Mucosa of rectum (tissue), 2 donors: ENCODE data around the gene XIST.
"Not testable (repeated sequence)": the region's sequence is repeated elsewhere in the genome, so short reads cannot be mapped to it uniquely, and the experiment has no call there.

Experiments used
- H3K27ac ChIP-seq, 2 donors: one replicate each; pipeline ENCODE4 v1.7.0; 2013; ENCODE audit warnings: inconsistent platforms in 2 of 2, low read depth in 2 of 2, low read length in 2 of 2
- H3K27me3 ChIP-seq, 2 donors: one replicate each; pipeline ENCODE4 v1.7.0; 2013; ENCODE audit warnings: low read length in 2 of 2; ENCODE audit not compliant: control insufficient read depth in 2 of 2, insufficient read depth in 2 of 2
- H3K36me3 ChIP-seq, 2 donors: one replicate each; pipeline ENCODE4 v1.7.0; 2013; ENCODE audit warnings: low read length in 2 of 2; ENCODE audit not compliant: control insufficient read depth in 2 of 2, insufficient read depth in 2 of 2
- H3K4me1 ChIP-seq, 2 donors: one replicate each; pipeline ENCODE4 v1.7.0; 2013; ENCODE audit warnings: low read length in 2 of 2, mild to moderate bottlenecking in 1 of 2; ENCODE audit not compliant: control insufficient read depth in 2 of 2, insufficient read depth in 2 of 2
- H3K4me3 ChIP-seq, 2 donors: one replicate each; pipeline ENCODE4 v1.7.0; 2013; ENCODE audit warnings: low read length in 2 of 2
- H3K9ac ChIP-seq, 2 donors: one replicate each; pipeline ENCODE4 v1.7.0; 2013; ENCODE audit warnings: low read length in 2 of 2, low read depth in 1 of 2, mild to moderate bottlenecking in 1 of 2
- H3K9me3 ChIP-seq, 2 donors: one replicate each; pipeline ENCODE4 v1.7.0; 2013; ENCODE audit warnings: low read length in 2 of 2; ENCODE audit not compliant: control insufficient read depth in 2 of 2
- donor health status: healthy.
- donor health status: Normal muscosa, but diverticular disease.

XIST gene

DNA sequence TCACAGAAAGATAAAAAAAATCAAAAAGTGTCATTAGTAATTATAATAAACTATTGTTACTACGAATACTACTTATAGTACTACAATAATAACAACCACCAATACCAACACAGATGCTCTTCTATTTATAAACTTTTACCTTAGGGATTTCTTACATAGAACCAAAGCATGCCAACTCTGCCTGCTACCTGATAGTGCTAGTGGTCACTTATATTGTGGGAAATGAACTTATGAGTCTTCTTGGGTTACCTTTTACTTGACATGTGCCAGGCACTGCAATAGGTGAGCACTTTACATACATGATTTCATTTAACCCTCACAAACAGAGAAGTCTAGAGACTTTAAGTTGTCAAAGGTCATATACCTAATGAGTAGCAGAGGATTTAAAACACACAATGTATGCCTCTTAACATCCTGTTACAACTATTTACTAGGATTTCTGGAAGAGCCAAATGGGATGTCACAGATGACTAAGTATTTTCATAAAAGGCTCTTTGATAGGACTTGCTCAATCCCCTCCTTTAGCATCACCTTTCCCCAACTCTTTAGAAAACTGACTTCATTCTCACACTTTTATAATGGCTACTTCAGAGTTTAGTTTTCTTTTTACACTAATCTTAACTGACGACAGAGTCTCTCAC, 24.3 kb downstream of the XIST start:
- Histone ChIP-seq H3K4me3 (no peak overlapping the region), H3K36me3 (peaks cover 38 to 43% of the 10 kb centered on the region in 2 donors), H3K4me1 (no peaks in the 10 kb centered on the region), H3K27ac (no peak overlapping the region), H3K27me3 (no peaks in the 10 kb centered on the region), H3K9me3 (no peaks in the 10 kb centered on the region), H3K9ac (no peak overlapping the region)

DNA sequence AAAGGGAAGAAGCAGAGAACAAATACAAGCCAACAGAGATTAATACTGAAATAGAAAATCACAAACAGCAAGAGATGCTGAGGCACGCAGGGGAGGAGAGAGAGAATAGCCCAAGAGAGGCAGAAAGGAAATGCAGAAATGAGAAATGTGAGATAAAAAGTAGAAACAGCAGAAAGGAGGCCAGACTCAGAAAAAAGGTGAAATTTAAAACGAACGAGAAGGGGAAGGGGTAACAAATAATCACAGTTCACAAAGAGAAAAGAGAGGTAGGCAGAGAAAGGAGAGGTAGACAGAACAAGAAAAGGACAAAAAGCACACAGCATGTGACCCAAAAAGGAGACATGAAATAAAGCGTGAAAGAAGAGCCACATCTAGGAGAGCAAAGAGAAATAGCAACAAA, 25.1 kb downstream of the XIST start:
- H3K9ac ChIP-seq, result no peak overlapping the region
- H3K9me3 ChIP-seq, result no peaks in the 10 kb centered on the region
- H3K27me3 ChIP-seq, result no peaks in the 10 kb centered on the region
- peaks cover 38 to 43% of the 10 kb centered on the region in 2 donors for H3K36me3 ChIP-seq
- no peak overlapping the region for H3K4me3 ChIP-seq
- no peak overlapping the region for H3K27ac ChIP-seq
- H3K4me1 ChIP-seq, result no peaks in the 10 kb centered on the region

DNA sequence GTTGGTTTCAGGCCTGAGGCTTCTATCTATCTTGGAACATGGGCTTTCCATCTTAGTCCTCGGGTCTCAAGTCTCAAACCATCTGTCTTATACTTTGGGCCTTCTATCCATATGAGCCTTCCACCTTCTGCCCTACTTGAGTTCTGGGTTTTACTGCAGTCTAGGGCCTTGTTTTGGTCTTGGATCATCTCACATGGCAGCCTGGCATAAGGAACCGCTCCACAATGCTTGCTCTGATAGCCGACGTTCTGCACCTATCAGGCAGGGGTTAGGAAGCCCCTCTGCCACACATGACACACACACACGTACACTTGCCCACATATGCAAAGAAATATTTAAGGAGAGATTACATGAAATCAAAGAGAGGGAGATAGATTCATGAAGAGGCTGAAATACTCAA, 25.5 kb downstream of the XIST start:
- Histone ChIP-seq H3K9ac (no peak overlapping the region), H3K27ac (no peak overlapping the region), H3K4me1 (no peaks in the 10 kb centered on the region), H3K36me3 (peaks cover 39 to 43% of the 10 kb centered on the region in 2 donors), H3K4me3 (no peak overlapping the region), H3K27me3 (no peaks in the 10 kb centered on the region), H3K9me3 (no peaks in the 10 kb centered on the region)

DNA sequence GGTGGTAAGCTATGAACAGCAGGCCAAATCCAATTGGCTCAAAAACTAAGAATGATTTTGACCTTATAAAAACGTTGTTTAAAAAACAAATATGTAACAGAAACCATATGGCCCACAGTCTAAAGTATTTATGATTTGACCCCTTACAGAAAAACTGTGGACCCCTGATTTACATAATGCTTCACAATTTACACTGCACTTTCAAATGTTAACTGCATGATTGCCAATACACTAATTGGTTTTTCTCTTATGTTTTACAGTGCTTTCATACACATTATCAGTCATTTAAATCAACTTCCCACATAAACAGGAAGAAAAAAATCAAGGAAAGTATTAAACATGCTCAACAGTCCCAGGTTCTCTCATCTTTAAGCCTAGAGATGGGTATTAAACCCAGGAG, 26.9 kb downstream of the XIST start:
- Histone ChIP-seq H3K9me3 (no peaks in the 10 kb centered on the region), H3K4me1 (no peaks in the 10 kb centered on the region), H3K27ac (no peak overlapping the region), H3K36me3 (peaks cover 38 to 42% of the 10 kb centered on the region in 2 donors), H3K4me3 (no peak overlapping the region), H3K9ac (no peak overlapping the region), H3K27me3 (no peaks in the 10 kb centered on the region)

DNA sequence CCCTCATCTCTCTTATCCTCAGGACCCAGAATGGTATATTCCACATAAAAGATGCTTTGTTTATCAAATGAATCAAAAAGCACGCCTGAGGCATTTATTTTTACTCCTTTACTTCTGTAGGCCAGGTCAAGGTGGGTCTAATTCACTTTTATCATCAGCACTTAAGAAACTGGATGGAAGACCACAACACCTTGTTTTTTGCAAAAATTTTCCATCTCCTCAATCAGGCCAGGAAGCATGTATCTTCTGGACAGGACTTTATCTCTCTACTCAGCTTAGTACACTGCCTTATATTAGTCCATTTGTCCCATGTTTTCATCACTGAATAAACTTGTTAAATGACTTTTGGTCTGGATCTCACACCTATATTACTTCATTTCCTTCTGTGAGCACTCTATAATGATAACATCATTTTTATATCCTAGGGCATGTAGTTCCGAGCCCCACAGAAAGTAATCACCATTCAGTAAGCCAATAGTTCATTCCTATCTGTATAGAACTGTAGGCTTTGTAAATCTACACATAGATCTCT, 29.0 kb downstream of the XIST start:
- Histone ChIP-seq H3K36me3 (peaks cover 26 to 32% of the 10 kb centered on the region in 2 donors), H3K4me1 (no peaks in the 10 kb centered on the region), H3K27ac (no peak overlapping the region), H3K27me3 (no peaks in the 10 kb centered on the region), H3K4me3 (no peak overlapping the region), H3K9me3 (no peaks in the 10 kb centered on the region), H3K9ac (no peak overlapping the region)

DNA sequence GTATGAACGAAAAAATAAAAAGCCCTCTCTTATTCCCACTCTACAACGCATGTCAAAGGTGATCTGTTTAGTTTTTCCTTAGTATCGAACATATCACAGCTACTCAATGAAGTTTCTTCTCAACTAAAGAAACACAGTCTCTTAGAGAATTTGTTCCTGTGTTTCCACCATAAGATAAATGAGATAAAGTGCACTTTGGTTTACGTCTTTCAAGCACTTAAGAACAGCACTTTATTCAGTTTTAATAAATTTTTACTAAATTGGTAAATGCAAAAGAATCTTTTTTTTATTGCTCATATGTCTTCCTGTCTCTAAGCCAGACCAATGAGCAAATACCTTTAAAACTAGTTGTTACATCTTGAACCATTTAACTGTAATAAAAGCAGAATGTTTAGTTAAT, 29.7 kb downstream of the XIST start:
- H3K4me1 ChIP-seq, result no peaks in the 10 kb centered on the region
- H3K4me3 ChIP-seq, result no peak overlapping the region
- H3K27me3 ChIP-seq, result no peaks in the 10 kb centered on the region
- no peaks in the 10 kb centered on the region for H3K9me3 ChIP-seq
- H3K27ac ChIP-seq, result no peak overlapping the region
- no peak overlapping the region for H3K9ac ChIP-seq
- H3K36me3 ChIP-seq, result peaks cover 21 to 30% of the 10 kb centered on the region in 2 donors

DNA sequence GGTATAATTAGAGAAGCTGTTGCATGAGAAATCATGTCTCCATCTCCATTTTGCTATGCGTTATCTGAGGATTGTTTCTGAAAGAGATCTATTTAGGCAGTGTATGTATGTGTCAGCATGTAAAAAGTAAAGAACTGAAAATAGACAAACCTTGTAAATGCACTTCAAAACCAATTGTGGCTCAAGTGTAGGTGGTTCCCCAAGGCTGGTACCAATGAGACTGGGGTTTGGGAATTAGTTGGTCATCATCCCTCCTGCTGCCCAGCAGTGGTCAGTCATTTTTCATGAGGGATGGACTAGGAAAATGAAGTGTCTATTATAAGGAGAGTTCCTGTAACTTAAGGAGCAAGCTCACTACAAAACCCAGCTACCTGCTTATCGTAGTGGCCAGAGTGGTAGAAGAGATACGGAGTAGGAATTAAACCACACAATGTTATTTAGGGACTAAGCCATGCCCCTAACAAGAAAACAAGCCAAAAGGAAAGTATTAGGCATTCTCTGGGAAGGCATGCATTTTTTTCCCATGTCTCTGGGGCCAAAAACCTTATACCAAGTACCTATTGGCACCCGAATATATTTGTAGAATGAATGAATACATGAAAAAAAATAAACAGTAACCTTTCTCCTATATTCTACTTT, 30.5 kb downstream of the XIST start:
- no peaks in the 10 kb centered on the region for H3K27me3 ChIP-seq
- H3K27ac ChIP-seq, result no peak overlapping the region
- no peak overlapping the region for H3K9ac ChIP-seq
- H3K36me3 ChIP-seq, result peaks cover 13 to 23% of the 10 kb centered on the region in 2 donors
- no peak overlapping the region for H3K4me3 ChIP-seq
- no peaks in the 10 kb centered on the region for H3K4me1 ChIP-seq
- no peaks in the 10 kb centered on the region for H3K9me3 ChIP-seq

DNA sequence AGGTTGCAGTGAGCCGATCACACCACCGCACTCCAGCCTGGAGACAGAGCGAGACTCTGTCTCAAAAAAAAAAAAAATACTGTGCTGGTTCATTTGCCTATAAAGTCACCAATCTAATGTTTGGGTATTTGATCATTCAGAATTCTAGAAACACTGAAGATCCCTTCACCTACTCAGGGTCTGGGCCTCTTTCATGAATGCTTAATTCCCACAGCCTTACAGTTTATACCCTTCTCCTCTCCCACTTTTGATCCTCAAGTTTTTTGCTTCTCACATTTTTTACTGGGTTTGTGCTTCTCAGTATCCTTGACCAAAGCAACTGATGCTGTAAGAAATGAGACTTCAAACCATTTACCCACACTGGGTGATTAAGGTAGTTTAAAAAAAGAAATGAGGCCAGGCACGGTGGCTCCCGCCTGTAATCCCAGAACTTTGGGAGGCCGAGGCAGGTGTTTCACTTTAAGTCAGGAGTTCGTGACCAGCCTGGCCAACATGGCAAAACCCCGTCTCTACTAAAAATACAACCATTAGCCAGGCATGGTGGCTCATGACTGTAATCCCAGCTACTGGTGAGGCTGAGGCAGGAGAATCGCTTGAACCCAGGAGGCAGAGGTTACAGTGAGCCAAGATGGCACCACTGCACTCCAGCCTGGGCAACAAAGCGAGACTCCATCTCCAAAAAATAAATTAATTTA, 32.5 kb downstream of the XIST start:
- not testable (repeated sequence) for H3K4me3 ChIP-seq, H3K9me3 ChIP-seq, H3K27me3 ChIP-seq, H3K9ac ChIP-seq, H3K4me1 ChIP-seq, H3K36me3 ChIP-seq, H3K27ac ChIP-seq

DNA sequence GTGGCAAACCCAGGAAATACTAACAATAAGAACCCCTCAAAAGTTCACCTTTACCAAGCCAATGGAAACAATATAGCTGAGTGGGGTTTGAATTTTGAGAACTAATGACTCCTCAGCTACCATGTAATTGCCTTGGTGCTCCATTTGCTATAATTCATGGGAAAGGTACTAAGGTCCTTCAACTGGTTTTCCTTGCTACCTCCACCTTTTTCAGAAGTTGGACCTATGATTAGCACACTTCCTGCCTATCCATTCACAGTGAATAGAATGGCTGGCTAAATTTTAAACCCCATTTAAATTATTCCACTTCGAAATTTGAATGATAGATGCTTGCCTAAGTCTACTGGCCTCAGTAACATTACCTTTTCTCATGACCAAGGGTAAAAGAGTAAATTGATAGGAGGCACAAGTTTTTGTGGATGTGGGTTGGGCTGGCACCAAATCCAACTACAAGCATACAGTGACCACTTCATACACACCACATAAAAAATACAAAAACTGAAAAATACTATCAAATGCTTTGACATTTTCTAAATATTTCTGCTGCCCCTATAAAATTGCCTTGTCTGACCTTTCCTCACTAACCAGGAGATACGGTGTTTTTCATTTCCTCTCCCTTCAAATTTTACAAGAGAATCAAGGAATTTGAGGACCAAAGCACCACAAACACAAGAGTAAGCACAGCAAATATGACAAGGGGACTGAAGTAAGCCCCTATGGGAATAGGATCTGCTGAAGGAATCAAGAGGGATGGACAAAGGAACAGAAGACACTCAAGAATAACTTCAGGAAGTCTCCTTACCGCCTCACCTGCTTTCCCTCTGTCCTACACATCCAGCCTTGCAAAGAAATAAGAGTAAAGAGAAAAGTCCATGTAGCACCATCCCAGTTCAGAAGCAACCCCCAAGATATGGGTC, 34.1 kb downstream of the XIST start:
- H3K27ac ChIP-seq, result no peak overlapping the region
- no peaks in the 10 kb centered on the region for H3K27me3 ChIP-seq
- H3K4me1 ChIP-seq, result no peaks in the 10 kb centered on the region
- H3K36me3 ChIP-seq, result peaks cover 2 to 4% of the 10 kb centered on the region in 2 donors
- H3K9ac ChIP-seq, result no peak overlapping the region
- H3K9me3 ChIP-seq, result no peaks in the 10 kb centered on the region
- no peak overlapping the region for H3K4me3 ChIP-seq
